ENCODE measurements around the gene CDH4.

- TF ChIP-seq EP300 (IDR thresholded peaks at IDR 0.05; ENCODE audit: borderline replicate concordance) (no peak), CEBPB (IDR thresholded peaks at IDR 0.05) (no peak), REST (IDR thresholded peaks at IDR 0.05; ENCODE audit: low read depth) (no peak), RAD21 (IDR thresholded peaks at IDR 0.05; ENCODE audit: low read depth) (no peak), MAX (IDR thresholded peaks at IDR 0.05) (no peak)
Observed at GRCh38 chr20:61442718-61443117, 190.7 kb downstream of the CDH4 start.

Data from Ishikawa (cell line).